ENCODE measurements around the gene CCDC159.
A peak's percentile ranks its signal among the peaks of the same experiment; 100 is the strongest.
"Not testable (repeated sequence)": the region's sequence is repeated elsewhere in the genome, so short reads cannot be mapped to it uniquely, and the experiment has no call there.

CCDC159 gene

GRCh38 chr19:11346104-11346940, at the start of gene CCDC159, which contains the start of gene TMEM205:
TSS of gene CCDC159 (plus strand) at chr19:11346519. CDS start at chr19:11346607, 88 bp downstream.
TSS of gene TMEM205 (minus strand) at chr19:11346268. CDS start at chr19:11345619, 649 bp downstream.
- Histone ChIP-seq H3K9me3 (ENCODE audit: control insufficient read depth, low read depth, low read length) (no peaks in the 10 kb centered on the region), H3K9ac (ENCODE audit: low read length) (peak within 1 kb of the TSS; percentile 73), H3K27ac (ENCODE audit: low read length) (peak within 1 kb of the TSS; percentile 32), H3K36me3 (ENCODE audit: control insufficient read depth, low read depth, low read length) (no peaks in the 10 kb centered on the region), H3K27me3 (ENCODE audit: control insufficient read depth, insufficient read depth, low read length) (no peaks in the 10 kb centered on the region), H3K4me3 (ENCODE audit: low read length) (peak within 1 kb of the TSS; percentile 95), H3K4me1 (ENCODE audit: control insufficient read depth, low read depth, low read length) (no peaks in the 10 kb centered on the region)

GRCh38 chr19:11299946-11300810, 46.1 kb upstream of the CCDC159 start:
- H3K9ac ChIP-seq (ENCODE audit: low read length), result no peak overlapping the region
- no peak overlapping the region for H3K4me3 ChIP-seq (ENCODE audit: low read length)
- H3K36me3 ChIP-seq (ENCODE audit: control insufficient read depth, low read depth, low read length), result no peaks in the 10 kb centered on the region
- no peak overlapping the region for H3K27ac ChIP-seq (ENCODE audit: low read length)
- no peaks in the 10 kb centered on the region for H3K9me3 ChIP-seq (ENCODE audit: control insufficient read depth, low read depth, low read length)
- no peaks in the 10 kb centered on the region for H3K27me3 ChIP-seq (ENCODE audit: control insufficient read depth, insufficient read depth, low read length)
- H3K4me1 ChIP-seq (ENCODE audit: control insufficient read depth, low read depth, low read length), result no peaks in the 10 kb centered on the region

- Histone ChIP-seq H3K27ac (ENCODE audit: low read length) (no peak overlapping the region), H3K9ac (ENCODE audit: low read length) (no peak overlapping the region), H3K4me3 (ENCODE audit: low read length) (no peak overlapping the region), H3K9me3 (ENCODE audit: control insufficient read depth, low read depth, low read length) (no peaks in the 10 kb centered on the region), H3K27me3 (ENCODE audit: control insufficient read depth, insufficient read depth, low read length) (no peaks in the 10 kb centered on the region), H3K36me3 (ENCODE audit: control insufficient read depth, low read depth, low read length) (no peaks in the 10 kb centered on the region), H3K4me1 (ENCODE audit: control insufficient read depth, low read depth, low read length) (no peaks in the 10 kb centered on the region)
These were observed 45.6 kb upstream of the CCDC159 start for GRCh38 chr19:11300811-11301120.

- Histone ChIP-seq H3K27me3 (ENCODE audit: control insufficient read depth, insufficient read depth, low read length) (no peaks in the 10 kb centered on the region), H3K9me3 (ENCODE audit: control insufficient read depth, low read depth, low read length) (no peaks in the 10 kb centered on the region), H3K4me3 (ENCODE audit: low read length) (no peak overlapping the region), H3K4me1 (ENCODE audit: control insufficient read depth, low read depth, low read length) (no peaks in the 10 kb centered on the region), H3K36me3 (ENCODE audit: control insufficient read depth, low read depth, low read length) (no peaks in the 10 kb centered on the region), H3K27ac (ENCODE audit: low read length) (no peak overlapping the region), H3K9ac (ENCODE audit: low read length) (no peak overlapping the region)
These were observed 41.4 kb upstream of the CCDC159 start for GRCh38 chr19:11304936-11305335.

GRCh38 chr19:11306337-11306736, 40.0 kb upstream of the CCDC159 start:
- Histone ChIP-seq H3K36me3 (ENCODE audit: control insufficient read depth, low read depth, low read length) (no peaks in the 10 kb centered on the region), H3K9me3 (ENCODE audit: control insufficient read depth, low read depth, low read length) (no peaks in the 10 kb centered on the region)

GRCh38 chr19:11320278-11320995, 25.9 kb upstream of the CCDC159 start:
- H3K4me1 ChIP-seq (ENCODE audit: control insufficient read depth, low read depth, low read length); H3K9me3 ChIP-seq (ENCODE audit: control insufficient read depth, low read depth, low read length); H3K27ac ChIP-seq (ENCODE audit: low read length); H3K36me3 ChIP-seq (ENCODE audit: control insufficient read depth, low read depth, low read length); H3K9ac ChIP-seq (ENCODE audit: low read length); H3K4me3 ChIP-seq (ENCODE audit: low read length); H3K27me3 ChIP-seq (ENCODE audit: control insufficient read depth, insufficient read depth, low read length): not testable (repeated sequence)

More at GRCh38 chr19:11306337-11306736, 40.0 kb upstream of the CCDC159 start:
- H3K9ac ChIP-seq (ENCODE audit: low read length), result no peak overlapping the region
- no peak overlapping the region for H3K4me3 ChIP-seq (ENCODE audit: low read length)
- H3K4me1 ChIP-seq (ENCODE audit: control insufficient read depth, low read depth, low read length), result no peaks in the 10 kb centered on the region
- H3K27me3 ChIP-seq (ENCODE audit: control insufficient read depth, insufficient read depth, low read length), result no peaks in the 10 kb centered on the region
- H3K27ac ChIP-seq (ENCODE audit: low read length), result no peak overlapping the region

- Histone ChIP-seq H3K4me1 (ENCODE audit: control insufficient read depth, low read depth, low read length) (peaks cover 5% of the 10 kb centered on the region), H3K9ac (ENCODE audit: low read length) (no peak overlapping the region), H3K27ac (ENCODE audit: low read length) (no peak overlapping the region), H3K36me3 (ENCODE audit: control insufficient read depth, low read depth, low read length) (no peaks in the 10 kb centered on the region), H3K9me3 (ENCODE audit: control insufficient read depth, low read depth, low read length) (no peaks in the 10 kb centered on the region), H3K27me3 (ENCODE audit: control insufficient read depth, insufficient read depth, low read length) (no peaks in the 10 kb centered on the region), H3K4me3 (ENCODE audit: low read length) (no peak overlapping the region)
These were observed 24.9 kb upstream of the CCDC159 start for GRCh38 chr19:11321191-11322126.

GRCh38 chr19:11322269-11323024, 23.9 kb upstream of the CCDC159 start:
- peaks cover 5% of the 10 kb centered on the region for H3K4me1 ChIP-seq (ENCODE audit: control insufficient read depth, low read depth, low read length)
- H3K36me3 ChIP-seq (ENCODE audit: control insufficient read depth, low read depth, low read length), result no peaks in the 10 kb centered on the region
- H3K9ac ChIP-seq (ENCODE audit: low read length), result no peak overlapping the region
- no peak overlapping the region for H3K4me3 ChIP-seq (ENCODE audit: low read length)
- no peaks in the 10 kb centered on the region for H3K27me3 ChIP-seq (ENCODE audit: control insufficient read depth, insufficient read depth, low read length)
- no peaks in the 10 kb centered on the region for H3K9me3 ChIP-seq (ENCODE audit: control insufficient read depth, low read depth, low read length)
- no peak overlapping the region for H3K27ac ChIP-seq (ENCODE audit: low read length)

GRCh38 chr19:11323601-11324078, 22.7 kb upstream of the CCDC159 start:
- Histone ChIP-seq H3K27ac (ENCODE audit: low read length) (no peak overlapping the region), H3K4me1 (ENCODE audit: control insufficient read depth, low read depth, low read length) (peaks cover 5% of the 10 kb centered on the region), H3K27me3 (ENCODE audit: control insufficient read depth, insufficient read depth, low read length) (no peaks in the 10 kb centered on the region), H3K36me3 (ENCODE audit: control insufficient read depth, low read depth, low read length) (no peaks in the 10 kb centered on the region), H3K9ac (ENCODE audit: low read length) (no peak overlapping the region), H3K9me3 (ENCODE audit: control insufficient read depth, low read depth, low read length) (no peaks in the 10 kb centered on the region), H3K4me3 (ENCODE audit: low read length) (no peak overlapping the region)

- no peaks in the 10 kb centered on the region for H3K36me3 ChIP-seq (ENCODE audit: control insufficient read depth, low read depth, low read length)
- H3K4me1 ChIP-seq (ENCODE audit: control insufficient read depth, low read depth, low read length), result peaks cover 5% of the 10 kb centered on the region
- no peak overlapping the region for H3K27ac ChIP-seq (ENCODE audit: low read length)
- H3K9me3 ChIP-seq (ENCODE audit: control insufficient read depth, low read depth, low read length), result no peaks in the 10 kb centered on the region
- H3K9ac ChIP-seq (ENCODE audit: low read length), result no peak overlapping the region
- no peak overlapping the region for H3K4me3 ChIP-seq (ENCODE audit: low read length)
- no peaks in the 10 kb centered on the region for H3K27me3 ChIP-seq (ENCODE audit: control insufficient read depth, insufficient read depth, low read length)
These were observed 22.1 kb upstream of the CCDC159 start for GRCh38 chr19:11324079-11324661.
